GM10847 (cell line): ENCODE data around the gene TTLL5.

Experiments
- POLR2A ChIP-seq: IDR thresholded peaks from 2 replicates; pipeline ENCODE4 v1.6.1; 2011; ENCODE audit not compliant: insufficient read length; ENCODE audit errors: extremely low read depth

Gene TTLL5

DNA sequence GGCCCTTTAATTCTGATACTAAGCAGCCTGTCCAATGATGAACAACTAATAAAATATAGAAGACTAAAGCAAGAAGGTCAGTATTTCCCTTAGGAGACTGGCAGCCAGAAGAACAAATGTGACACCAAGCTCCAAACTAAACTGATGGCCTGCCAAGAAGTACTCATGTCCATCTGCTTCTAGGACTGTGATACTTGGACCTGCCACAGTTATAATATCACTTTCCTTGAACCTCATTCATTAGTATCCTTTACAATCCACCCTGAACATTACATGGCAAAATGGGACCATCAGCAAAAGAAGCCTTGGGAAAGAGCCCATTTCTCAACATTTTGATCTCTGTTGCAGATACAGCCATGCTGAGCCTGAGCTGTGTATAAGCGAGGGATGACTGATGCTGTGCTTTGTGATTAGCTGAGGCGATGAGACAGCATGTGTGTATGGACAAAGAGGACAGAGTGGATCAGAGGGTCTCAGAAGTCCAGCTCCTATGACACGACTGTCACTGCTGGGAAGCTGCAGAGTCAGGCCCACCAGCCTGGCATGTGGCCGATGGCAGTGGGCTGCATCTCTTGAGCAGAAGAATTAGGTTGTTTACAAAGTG is 246.8 kb downstream of the TTLL5 start:
- TF ChIP-seq POLR2A: no peak

DNA sequence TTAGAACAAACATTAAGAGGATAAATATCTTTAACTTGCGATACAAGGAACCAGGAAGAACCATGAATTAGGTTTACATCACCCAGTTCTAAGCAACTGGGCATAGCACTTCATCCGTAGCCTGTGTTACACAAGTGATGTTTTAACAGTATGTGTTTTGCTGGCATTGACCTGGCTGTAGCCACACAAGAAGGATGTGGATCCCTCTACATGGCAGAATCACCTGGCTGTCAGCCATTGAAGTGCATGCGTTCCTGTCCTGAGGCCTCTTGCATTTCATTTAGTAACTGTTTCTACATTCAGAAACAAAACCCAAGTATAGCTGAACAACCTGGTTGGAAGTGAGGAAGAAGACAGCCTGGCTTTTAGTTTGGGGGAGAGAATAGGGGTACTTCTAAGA is 248.6 kb downstream of the TTLL5 start:
- TF ChIP-seq POLR2A: no peak

DNA sequence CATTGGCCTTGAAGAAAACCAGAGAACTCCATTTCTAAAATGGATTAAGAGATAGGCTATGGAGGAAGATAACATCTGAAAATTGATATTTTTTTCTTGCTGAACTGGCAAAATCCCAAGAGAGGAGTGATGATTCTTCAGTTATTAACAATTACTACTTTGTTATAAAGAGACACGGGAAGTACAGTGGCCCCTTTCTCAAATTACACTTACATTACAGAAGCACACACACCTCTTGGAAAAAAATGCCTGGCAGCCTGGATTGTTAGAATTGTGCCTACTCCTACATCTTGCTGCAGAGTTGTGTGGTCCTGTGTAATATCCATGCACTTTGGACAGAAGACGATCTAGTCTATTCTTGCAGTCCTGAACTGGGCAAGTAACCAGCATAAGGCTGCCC is 249.0 kb downstream of the TTLL5 start:
- TF ChIP-seq POLR2A: no peak

DNA sequence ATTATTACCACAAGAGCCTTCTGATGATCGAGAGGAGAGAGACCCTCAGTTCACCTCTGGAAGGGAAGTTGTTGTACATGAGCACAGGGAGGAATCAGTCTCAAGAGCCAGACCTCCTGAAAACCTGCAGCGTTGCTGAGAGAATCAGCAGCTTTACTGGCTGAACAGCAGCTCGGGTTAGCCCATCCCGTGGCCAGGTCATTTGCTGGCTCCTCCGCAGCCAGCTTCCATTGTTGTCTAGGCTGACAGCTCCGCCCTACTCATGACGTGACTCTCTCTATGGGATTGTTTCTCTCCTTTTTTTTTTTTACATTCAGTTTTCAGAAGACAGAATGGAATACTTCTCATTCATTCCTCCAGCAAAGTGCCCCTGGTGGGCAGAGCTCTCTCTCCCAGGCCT is 250.8 kb downstream of the TTLL5 start:
- no peak for TF ChIP-seq POLR2A

DNA sequence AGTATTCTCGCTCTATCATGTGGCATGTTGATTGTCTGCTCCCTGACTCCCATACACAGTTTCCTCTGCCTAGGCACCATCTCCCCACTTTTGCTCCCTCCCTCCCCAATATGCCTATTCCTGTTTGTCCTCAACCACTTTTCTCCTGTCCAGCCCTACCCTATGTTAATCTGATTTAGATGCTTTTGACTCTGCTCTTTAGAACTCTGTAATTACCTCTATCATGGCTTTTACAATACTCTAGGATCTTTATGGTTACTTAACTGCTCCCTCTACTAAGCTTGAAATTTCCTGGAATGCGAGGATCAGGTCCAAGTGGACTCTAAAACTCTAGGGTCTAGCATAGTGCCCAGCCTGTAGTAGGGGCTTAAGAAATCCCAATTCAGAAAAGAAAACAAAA is 252.1 kb downstream of the TTLL5 start:
- TF ChIP-seq POLR2A: no peak

DNA sequence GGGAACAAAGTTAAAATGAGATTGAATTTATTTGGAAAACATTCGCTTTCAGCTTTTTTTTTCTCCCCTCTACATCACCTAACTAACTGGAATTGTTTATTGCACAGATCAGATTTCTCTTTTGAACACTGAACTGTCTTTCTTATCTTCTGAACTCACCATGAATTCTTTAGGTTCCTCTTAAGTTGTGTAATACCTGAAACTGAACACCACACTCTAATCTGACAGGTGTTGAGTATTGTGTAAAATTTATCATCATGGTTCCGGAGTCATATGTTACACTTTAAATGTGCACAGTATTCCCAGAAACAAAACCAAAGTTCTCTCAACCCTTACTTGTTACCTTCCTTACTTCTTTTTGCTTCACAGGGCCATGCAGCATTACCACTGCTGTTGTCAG is 254.0 kb downstream of the TTLL5 start:
- no peak for TF ChIP-seq POLR2A

DNA sequence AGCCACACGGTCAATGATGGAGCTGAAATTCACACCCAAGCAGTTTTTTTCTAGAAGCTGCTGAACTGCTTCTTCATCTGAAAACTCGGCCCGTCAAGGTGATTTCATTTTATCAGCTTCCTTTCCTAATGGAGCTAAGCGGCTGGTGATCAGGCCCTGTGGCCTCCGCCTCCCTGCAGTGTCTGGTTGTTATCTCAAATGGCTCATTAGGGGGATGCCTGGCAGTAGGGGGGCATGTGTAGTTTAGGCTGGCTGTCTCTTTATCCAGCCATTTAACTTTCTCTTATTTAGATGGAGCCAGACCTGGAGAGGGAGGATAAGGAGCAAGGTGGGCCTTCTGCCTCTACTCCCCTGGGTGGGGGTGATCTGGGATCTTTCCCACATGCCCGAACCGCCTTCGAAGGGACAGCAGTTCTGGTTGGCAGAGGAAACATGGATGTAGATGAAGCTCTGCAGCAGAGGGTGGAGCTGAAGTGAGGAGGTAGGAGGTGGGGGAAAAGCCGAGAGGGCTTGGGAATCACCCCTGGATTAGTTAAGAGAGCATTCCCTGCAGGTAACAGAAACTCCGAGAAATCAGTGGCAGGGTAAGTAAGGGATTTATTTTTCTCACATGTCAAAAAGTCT is 256.4 kb downstream of the TTLL5 start:
- no peak for TF ChIP-seq POLR2A

DNA sequence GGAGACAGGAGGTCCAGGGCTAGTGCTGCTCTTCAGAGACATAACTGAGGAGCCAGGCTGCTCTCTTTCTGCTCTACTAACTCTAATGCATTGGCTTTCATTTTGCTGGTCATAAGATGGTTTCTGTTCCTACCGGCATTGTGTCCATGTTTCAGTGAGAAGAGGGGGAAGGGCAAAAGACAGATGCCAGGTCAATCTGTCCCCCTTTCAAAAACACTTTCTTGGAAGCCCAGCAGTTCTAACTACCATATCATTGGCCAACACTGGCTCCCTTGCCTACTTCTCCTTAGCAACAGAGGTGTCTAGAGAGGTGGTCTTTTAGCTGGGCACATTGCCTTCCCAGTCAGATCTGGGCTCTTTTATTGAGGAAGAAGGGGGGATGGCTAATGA is 256.9 kb downstream of the TTLL5 start:
- TF ChIP-seq POLR2A: no peak

DNA sequence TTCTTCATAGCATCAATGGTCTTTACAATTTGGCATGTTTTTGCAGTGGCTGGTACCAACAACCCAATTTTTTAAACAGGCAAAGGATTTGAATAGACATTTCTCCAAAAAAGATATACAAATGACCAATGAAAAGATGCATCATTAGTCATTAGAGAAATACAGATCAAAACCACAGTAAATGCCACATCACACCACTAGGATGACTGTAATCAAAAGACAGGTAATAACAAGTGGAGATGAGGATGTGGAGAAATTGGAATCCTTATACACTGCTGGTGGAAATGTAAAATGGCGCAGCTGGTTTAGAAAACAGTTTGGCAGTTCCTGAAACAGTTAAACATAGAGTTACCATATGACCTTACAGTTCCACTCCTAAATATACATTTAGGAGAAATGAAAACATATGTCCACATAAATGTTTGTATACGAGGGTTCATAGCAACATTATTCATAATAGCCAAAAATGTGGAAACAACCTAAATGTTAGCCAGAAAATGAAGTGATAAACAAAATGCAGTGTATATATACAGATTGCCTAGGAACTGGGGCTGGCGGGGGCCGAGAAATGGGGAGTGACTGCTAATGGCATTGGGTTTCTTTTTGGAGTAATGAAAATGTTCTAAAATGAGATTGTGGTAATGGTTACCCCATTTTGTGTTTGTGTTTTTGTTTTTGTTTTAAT is 265.5 kb downstream of the TTLL5 start:
- TF ChIP-seq POLR2A: no peak

DNA sequence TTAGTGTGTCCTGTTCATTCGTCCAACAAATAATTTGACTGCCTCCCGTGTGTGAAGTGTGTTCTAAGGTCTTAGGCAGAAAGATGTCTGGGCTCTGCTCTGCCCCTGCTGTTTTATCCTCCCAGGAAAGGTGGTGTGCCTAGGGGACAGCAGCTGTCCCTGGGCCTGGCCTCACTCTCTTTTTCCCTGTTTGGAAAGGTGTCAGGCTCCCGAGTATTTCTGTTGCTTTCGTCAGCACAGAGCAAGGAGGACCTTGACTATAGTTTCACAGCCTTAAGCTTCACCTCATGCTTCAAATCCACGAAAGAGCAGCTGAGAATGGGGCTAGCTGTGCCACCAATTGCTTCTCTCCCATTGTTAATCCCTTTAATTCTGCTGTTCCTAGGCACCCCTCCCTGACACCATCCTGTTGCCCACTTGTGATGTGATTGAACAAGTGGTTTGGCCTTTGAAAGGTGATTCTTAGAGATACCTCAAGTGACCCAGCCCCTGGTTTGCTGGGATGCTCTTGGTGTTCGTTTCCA is 266.6 kb downstream of the TTLL5 start:
- no peak for TF ChIP-seq POLR2A

DNA sequence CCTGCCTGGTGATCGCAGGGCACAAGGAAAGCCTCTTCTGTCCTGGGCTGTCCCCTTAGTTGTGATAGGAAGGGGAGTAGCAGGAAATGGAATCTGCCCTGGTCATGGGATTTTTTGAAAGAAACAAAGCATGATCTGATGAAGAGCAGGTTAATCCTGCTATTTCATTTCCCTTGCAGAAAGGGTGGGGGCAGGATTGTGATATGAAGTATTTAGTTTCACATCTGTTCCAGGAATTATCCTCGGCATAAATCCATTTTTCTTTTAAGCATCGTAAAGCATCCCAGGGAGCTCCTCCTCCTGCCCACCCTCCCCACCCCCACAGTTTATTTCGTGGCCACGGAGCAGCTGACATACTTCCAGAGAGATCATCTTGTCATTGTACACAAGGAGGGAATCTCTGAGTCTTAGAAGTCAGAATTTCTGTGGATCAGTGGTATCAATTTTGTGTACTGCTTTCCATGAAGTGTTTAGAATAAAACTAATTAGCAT is 267.7 kb downstream of the TTLL5 start:
- TF ChIP-seq POLR2A: no peak

DNA sequence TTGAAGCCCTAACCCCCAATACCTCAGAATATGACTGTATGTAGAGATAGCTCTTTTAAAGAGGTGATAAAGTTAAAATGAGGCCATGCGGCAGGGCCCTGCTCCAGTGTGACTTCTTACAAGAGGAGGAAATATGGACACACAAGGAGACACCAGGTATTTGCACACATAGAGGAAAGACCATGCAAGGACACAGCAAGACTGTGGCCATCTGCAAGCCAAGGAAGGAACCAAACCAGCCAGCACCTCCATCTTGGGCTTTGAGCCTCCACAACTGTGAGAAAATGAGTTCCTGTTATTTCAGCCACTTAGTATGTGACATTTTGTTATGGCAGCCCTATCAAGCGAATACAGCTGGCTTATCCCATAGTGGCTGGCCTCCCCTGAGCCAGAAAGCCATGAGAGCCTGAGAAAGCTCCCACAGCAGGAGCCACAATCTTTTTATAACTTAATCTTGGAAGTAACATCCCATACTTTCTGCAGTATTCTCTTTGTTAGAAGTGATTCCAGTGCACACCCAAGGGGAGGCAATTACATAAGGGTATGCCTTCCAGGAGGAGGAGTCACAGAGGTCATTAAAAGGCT is 272.8 kb downstream of the TTLL5 start:
- no peak for TF ChIP-seq POLR2A

DNA sequence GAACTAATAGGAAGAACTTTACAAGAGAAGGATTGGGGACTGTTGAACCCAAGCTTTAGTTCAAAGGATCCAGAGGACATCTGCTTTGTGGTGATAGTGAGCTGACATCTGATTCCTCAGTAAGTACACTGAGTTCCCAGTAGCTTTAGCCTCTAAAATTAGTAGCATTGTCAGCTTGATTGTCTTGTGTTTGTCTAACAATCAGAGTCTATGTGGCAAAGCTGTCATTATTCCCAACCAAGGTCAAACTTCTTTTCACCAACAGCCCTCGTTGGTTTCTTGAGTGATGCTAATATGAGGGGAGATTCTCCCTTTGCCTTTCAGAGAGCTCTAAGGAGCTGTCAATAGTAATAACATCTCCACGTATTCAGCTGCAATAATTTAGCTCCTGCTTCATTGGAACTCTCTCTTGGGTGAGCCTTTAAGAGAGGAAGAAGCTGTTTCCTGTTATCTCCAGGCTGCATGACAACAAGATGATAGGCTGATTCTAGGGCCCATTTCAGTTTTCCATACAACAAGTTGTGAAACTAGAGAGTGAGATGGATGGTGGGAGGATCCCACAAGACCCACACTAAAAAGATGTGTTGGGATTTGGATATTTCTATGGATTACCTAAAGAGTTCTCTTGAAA is 274.1 kb downstream of the TTLL5 start:
- no peak for TF ChIP-seq POLR2A

DNA sequence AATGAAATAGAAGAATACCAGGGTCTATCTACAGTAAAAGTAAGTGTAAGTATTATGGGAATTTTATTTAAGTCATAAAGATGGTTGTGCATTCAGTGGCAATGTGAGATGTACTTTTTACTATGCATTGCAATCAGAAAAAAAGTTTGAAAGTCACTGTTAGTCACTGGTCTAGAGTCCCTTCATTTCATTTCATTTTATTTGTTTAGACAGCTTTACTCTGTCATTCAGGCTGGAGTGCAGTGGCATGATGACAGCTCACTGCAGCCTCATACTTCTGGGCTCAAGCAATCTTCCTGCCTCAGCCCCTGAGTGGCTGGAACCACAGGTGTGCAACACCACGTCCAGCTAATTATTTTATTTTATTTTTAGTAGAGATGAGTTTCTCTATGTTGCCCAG is 278.2 kb downstream of the TTLL5 start:
- TF ChIP-seq POLR2A: no peak

DNA sequence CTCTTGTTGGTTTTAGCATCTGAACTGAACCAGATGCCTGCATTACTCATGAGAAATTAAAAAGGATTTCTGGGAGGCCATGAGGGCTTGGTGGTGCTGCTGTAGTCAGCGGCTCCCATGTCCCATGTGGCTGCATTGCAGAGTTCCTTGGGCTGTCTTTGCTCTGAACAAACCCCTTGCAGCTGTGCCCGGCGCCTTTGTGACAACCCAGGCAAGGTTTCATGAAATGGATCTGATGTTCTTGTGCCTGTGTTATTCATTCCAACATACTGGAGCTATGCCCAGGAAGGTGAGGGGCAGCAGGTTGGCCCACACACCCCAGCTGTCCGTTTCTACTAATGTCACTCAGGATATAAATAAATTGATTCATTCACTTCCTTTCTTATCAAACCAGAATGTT is 280.0 kb downstream of the TTLL5 start:
- no peak for TF ChIP-seq POLR2A
